Measurements from ENCODE around the gene HMGB1. TPM values are rescaled to one million over a fixed set of nuclear protein-coding genes. Genes with fewer than 3 reads are reported as not detected.

The HMGB1 gene
- total and polyA plus RNA-seq, 2 donors (not counting 3 experiments of a cell fraction or from before 2014, with no cell fraction given) = 111 to 670 TPM

DNA sequence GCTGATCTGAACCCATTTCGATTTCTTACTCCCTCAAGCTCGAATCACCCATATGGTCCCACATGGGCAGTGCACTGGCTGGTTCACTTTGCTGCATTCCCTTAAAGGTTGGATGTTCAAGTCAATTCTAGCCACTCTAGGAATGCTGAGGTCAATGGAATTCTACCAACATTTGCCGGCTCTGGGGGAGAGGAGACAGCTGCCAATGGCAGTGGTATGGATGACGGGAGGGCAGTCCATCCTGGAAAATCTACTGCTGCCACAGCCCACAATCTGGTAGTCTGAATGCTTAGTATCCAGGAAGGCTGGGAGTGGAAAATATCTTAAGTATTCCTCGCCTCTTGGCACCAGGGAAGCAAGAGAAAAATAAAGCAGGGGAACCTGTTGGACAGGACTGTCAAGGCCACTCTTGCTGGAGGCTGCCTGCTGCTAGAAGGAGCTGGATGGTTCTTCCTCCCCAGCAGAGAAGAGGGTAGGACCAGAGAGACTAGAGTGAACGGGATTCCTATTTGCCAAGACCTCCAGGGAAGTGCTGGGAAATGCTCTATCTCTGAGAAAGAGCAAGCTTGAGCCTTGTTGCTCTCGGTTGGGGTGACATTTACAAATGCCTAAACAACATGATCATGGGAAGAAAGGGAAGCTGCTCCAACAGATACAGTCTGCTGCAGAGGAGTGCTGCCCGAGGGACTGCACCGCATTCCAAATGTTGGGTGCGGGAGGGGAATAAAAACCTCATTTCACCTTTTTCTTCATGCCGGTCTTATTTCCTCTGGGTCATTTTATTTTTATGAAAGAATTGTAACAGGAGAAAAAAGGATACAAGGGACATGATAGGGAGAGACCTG, 20.7 kb upstream of the HMGB1 start:
- dilution Hi-C loops (cut with MboI; ENCODE audit: extremely low pct_ligation_motif_present, low sequenced_read_pairs) = no loop called here
- CTCF ChIA-PET = interaction anchor here (1.5 kb wide), 1 partner anchor 20 kb away, joined by 4 read pairs; no protein-coding TSS in a partner anchor
- Histone ChIP-seq H3K4me3 (replicated peaks in 1 of 3; ENCODE audit: insufficient read depth in 1 of 3, low read depth in 1 of 3, low read length in 3 of 3) (no peak overlapping the region), H3K27ac (ENCODE audit: insufficient read depth, low read depth, low read length) (no peak overlapping the region), H3K4me1 (ENCODE audit: control insufficient read depth, extremely low read depth, insufficient read depth, low read length) (no peaks in the 10 kb centered on the region), H3K9me1 (replicated peaks; ENCODE audit: control insufficient read depth, extremely low read depth, insufficient read depth, low read length) (no peaks in the 10 kb centered on the region), H3K4me2 (ENCODE audit: insufficient read depth, low read length) (no peak overlapping the region), H4K20me1 (replicated peaks; ENCODE audit: control insufficient read depth, extremely low read depth, insufficient read depth, low read length) (no peaks in the 10 kb centered on the region), H3K79me2 (ENCODE audit: control insufficient read depth, insufficient read depth, low read length) (no peaks in the 10 kb centered on the region), H3K27me3 (ENCODE audit: control insufficient read depth in 2 of 2, insufficient read depth in 2 of 2, low read length in 2 of 2) (peaks cover 9 to 10% of the 10 kb centered on the region in 2 experiments), H3K9me3 (replicated peaks; ENCODE audit: control insufficient read depth, insufficient read depth, low read length) (no peaks in the 10 kb centered on the region), H3K9ac (replicated peaks; ENCODE audit: extremely low read depth, insufficient read depth, low read length) (no peak overlapping the region), H2AFZ (ENCODE audit: low read depth, low read length) (no peak overlapping the region), H3K36me3 (ENCODE audit: control insufficient read depth in 2 of 2, extremely low read depth in 1 of 2, insufficient read depth in 2 of 2, low read length in 2 of 2) (no peaks in the 10 kb centered on the region)
- no TSS peak for BruUV-seq (replicated peaks)
- FAIRE-seq (no peak), DNase-seq (ENCODE audit: low read depth, low spot score) (no peak)
- POLR2A ChIA-PET = no interaction called here
- TF ChIP-seq, protein P1, sequence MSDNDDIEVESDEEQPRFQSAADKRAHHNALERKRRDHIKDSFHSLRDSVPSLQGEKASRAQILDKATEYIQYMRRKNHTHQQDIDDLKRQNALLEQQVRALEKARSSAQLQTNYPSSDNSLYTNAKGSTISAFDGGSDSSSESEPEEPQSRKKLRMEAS (IDR thresholded peaks at IDR 0.05; ENCODE audit: insufficient read depth, insufficient read length) = no peak
- TF ChIP-seq FOS (IDR thresholded peaks at IDR 0.05; ENCODE audit: borderline replicate concordance, insufficient read depth, low read length) = no peak
- TF ChIP-seq POLR2AphosphoS5 (IDR thresholded peaks at IDR 0.05; ENCODE audit: insufficient read depth, low read depth, low read length) = no peak
- TF ChIP-seq GATA2 (IDR thresholded peaks at IDR 0.05; ENCODE audit: insufficient read depth, insufficient read length, low read depth, low read length) = no peak
- TF ChIP-seq POLR2A (IDR thresholded peaks at IDR 0.05; ENCODE audit: low read depth, low read length) = no peak
- TF ChIP-seq, protein P2, sequence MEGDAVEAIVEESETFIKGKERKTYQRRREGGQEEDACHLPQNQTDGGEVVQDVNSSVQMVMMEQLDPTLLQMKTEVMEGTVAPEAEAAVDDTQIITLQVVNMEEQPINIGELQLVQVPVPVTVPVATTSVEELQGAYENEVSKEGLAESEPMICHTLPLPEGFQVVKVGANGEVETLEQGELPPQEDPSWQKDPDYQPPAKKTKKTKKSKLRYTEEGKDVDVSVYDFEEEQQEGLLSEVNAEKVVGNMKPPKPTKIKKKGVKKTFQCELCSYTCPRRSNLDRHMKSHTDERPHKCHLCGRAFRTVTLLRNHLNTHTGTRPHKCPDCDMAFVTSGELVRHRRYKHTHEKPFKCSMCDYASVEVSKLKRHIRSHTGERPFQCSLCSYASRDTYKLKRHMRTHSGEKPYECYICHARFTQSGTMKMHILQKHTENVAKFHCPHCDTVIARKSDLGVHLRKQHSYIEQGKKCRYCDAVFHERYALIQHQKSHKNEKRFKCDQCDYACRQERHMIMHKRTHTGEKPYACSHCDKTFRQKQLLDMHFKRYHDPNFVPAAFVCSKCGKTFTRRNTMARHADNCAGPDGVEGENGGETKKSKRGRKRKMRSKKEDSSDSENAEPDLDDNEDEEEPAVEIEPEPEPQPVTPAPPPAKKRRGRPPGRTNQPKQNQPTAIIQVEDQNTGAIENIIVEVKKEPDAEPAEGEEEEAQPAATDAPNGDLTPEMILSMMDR (IDR thresholded peaks at IDR 0.05; ENCODE audit: extremely low read depth in 1 of 2, insufficient read depth in 1 of 2, low read depth in 1 of 2, low read length in 2 of 2) = no peak
- no peak for TF ChIP-seq EZH2 (IDR thresholded peaks at IDR 0.05; ENCODE audit: borderline replicate concordance, low read depth, low read length, severe bottlenecking)
- TF ChIP-seq JUN (IDR thresholded peaks at IDR 0.05; ENCODE audit: borderline replicate concordance, insufficient read depth, insufficient read length, low read depth) = no peak
- no peak for TF ChIP-seq MYC (IDR thresholded peaks at IDR 0.05; ENCODE audit: low read depth, low read length)
- intact Hi-C loops (cut with micrococcal nuclease) = no loop called here

All from endothelial cell of umbilical vein (primary cell).